ENCODE measurements around the gene CERS6.

The CERS6 gene

DNA sequence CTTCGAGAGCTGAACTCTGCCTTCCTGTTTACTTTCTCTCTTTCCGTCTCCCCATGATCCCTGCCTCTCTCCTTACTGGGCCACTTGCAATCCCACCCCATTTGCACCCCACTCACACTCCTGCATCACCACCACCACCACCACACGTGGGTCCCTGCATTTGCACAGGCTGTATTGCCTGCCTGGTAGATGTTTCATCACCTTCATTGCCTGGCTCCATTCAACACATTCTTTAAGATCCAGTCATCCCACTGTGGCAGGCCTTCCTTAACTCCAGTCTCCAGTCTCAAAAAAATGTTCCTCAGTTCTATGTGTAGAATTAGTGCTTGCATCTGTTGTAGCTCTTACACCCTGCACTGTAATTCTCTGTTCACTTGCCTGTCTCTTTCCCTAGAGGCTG lies 360.3 kb downstream of the CERS6 start:
- DNase-seq (no peak), ATAC-seq (replicated peaks) (no peak)
- peaks cover 0 to 2% of the 10 kb centered on the region in 2 donors for H3K4me1 Mint-ChIP-seq (ENCODE audit: low read depth in 2 of 2)
- H3K4me3 Mint-ChIP-seq = no peak overlapping the region
- no peaks in the 10 kb centered on the region for H3K36me3 Mint-ChIP-seq (ENCODE audit: insufficient read depth)
- peaks cover 0 to 23% of the 10 kb centered on the region in 2 donors for H3K27me3 Mint-ChIP-seq
- H3K27ac Mint-ChIP-seq = no peak overlapping the region
- H3K9me3 Mint-ChIP-seq = no peaks in the 10 kb centered on the region

DNA sequence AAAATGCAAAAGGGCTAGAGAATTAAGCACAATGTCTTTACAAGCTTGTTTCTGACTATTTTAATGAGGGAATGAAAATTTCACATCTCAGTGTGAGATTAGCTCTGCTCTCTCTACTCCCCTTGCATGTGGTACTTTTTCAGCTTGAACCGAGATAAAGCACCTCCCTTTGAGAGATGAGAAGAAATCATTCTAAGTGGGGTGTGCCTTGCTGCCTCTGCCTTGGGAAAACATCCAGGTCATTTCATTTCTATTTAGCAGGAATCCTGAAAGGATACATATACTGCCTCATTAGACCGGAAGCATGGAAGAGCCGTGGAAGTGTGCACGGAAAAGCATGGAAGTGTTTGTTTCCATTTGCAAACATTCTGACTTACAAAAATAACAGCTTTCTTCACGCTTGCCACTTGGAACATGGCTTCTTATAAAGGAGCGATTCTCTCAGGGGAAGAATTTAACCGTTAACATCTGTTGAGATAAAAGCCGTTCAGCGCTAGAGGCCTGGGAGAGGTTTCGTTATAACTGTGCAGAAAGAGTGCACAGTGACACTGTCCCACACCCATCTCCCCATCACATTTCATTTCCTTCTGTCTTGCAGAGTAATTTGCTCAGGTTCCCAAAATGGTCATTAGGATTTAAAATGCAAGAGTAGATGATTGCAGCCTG lies 363.1 kb downstream of the CERS6 start:
- H3K4me3 Mint-ChIP-seq = no peak overlapping the region
- DNase-seq (no peak), ATAC-seq (replicated peaks) (no peak)
- H3K27ac Mint-ChIP-seq = no peak overlapping the region
- no peaks in the 10 kb centered on the region for H3K9me3 Mint-ChIP-seq
- H3K4me1 Mint-ChIP-seq (ENCODE audit: low read depth in 2 of 2) = peaks cover 0 to 2% of the 10 kb centered on the region in 2 donors
- H3K27me3 Mint-ChIP-seq = peaks cover 0 to 23% of the 10 kb centered on the region in 2 donors
- no peaks in the 10 kb centered on the region for H3K36me3 Mint-ChIP-seq (ENCODE audit: insufficient read depth)

DNA sequence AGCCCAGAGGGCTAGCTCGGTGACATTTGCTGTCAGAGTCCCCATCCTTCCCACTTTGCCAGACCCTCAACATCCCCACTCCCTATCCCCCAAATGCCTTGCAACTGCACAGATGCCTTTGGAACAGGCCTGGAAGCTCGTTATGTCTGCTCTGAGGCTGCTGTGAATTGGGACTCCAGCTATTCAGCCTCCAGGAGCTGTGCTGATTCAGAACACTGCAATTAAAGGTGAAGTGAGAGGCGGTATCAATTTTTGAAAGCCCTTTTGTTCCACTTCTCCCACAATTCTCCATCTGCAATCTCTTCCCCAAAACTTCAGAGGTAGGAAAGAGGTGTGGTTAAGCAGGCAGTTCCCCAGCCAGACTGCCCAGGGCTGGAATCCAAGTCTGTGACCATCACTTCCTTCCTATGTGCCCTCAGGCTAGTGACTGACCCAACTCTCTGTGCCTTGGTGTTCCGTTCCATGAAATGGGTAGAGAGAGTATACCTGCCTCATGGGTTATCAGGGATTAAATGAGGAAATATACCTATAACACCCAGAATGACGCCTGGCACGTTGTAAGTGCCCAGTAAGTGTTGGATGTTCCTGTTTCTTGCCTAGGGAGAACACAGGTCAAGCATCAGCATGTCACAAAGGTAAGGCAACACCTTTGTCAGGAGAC lies 363.9 kb downstream of the CERS6 start:
- Mint-ChIP-seq H3K4me3 (no peak overlapping the region), H3K9me3 (no peaks in the 10 kb centered on the region), H3K27ac (no peak overlapping the region), H3K27me3 (peaks cover 0 to 23% of the 10 kb centered on the region in 2 donors), H3K36me3 (ENCODE audit: insufficient read depth) (no peaks in the 10 kb centered on the region), H3K4me1 (ENCODE audit: low read depth in 2 of 2) (peaks cover 0 to 2% of the 10 kb centered on the region in 2 donors)
- DNase-seq (no peak), ATAC-seq (replicated peaks) (no peak)

DNA sequence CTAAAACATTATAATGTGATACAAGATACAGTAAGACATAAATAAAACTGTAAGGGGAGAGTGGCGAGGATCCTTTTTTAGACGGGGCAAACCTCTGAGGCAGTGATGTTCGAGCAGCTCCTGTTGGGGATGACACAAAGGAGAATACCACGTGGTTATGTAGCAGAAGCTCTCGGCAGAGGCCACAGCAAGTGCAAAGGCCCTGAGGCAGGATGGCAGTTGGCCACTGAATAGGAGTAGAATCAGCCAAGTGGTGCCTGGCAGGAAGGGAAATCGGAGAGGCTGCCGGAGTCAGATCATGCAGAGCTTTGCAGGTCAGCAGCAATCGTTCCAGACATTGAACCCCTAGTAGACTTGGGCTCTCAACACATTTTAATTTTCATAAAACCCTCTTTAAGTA lies 365.5 kb downstream of the CERS6 start:
- Mint-ChIP-seq H3K4me3 (no peak overlapping the region), H3K27me3 (peaks cover 0 to 16% of the 10 kb centered on the region in 2 donors), H3K27ac (no peak overlapping the region), H3K4me1 (ENCODE audit: low read depth in 2 of 2) (peaks cover 0 to 2% of the 10 kb centered on the region in 2 donors), H3K9me3 (no peaks in the 10 kb centered on the region), H3K36me3 (ENCODE audit: insufficient read depth) (no peaks in the 10 kb centered on the region)
- DNase-seq (no peak), ATAC-seq (replicated peaks) (no peak)

DNA sequence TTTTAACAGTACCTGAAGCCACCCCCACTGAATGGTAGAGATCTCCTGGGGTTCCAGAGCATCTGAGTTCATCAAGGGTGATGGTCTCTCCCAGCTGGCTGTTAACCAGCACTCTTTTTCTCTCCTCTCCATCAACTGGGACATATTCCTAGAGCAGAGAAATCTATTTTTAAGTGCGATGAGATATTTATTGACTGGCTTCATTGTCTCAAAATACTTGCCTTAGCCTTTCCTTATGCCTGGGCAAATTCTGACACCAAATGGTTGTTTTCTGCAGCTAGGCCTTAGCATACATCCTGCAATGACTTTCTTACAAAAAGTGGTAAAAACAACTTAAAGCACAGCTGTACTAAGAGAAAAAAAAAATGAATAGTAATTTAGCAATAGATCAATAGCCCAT lies 365.9 kb downstream of the CERS6 start:
- peaks cover 0 to 14% of the 10 kb centered on the region in 2 donors for H3K27me3 Mint-ChIP-seq
- no peak overlapping the region for H3K27ac Mint-ChIP-seq
- ATAC-seq (replicated peaks) = no peak
- no peak overlapping the region for H3K4me3 Mint-ChIP-seq
- H3K9me3 Mint-ChIP-seq = no peaks in the 10 kb centered on the region
- DNase-seq = no peak
- H3K36me3 Mint-ChIP-seq (ENCODE audit: insufficient read depth) = no peaks in the 10 kb centered on the region
- H3K4me1 Mint-ChIP-seq (ENCODE audit: low read depth in 2 of 2) = peaks cover 0 to 2% of the 10 kb centered on the region in 2 donors
